ENCODE data around the gene ERC1.

Gene ERC1

GRCh38 chr12:1523558-1524050, 532.6 kb downstream of the ERC1 start:
- no peak for DNase-seq (ENCODE audit: low read depth, low spot score)
- no peak overlapping the region for H3K4me3 ChIP-seq (ENCODE audit: low read length)

- no peak for DNase-seq (ENCODE audit: low read depth, low spot score)
- H3K4me3 ChIP-seq (ENCODE audit: low read length), result no peak overlapping the region
These were observed 534.8 kb downstream of the ERC1 start for GRCh38 chr12:1525858-1526257.

GRCh38 chr12:1527789-1528188, 536.8 kb downstream of the ERC1 start:
- DNase-seq (ENCODE audit: low read depth, low spot score), result no peak
- no peak overlapping the region for H3K4me3 ChIP-seq (ENCODE audit: low read length)

GRCh38 chr12:1528791-1529190, 537.8 kb downstream of the ERC1 start:
- H3K4me3 ChIP-seq (ENCODE audit: low read length), result no peak overlapping the region

GRCh38 chr12:1529228-1529861, 538.3 kb downstream of the ERC1 start:
- H3K4me3 ChIP-seq (ENCODE audit: low read length), result no peak overlapping the region
- DNase-seq (ENCODE audit: low read depth, low spot score), result no peak

More at GRCh38 chr12:1528791-1529190, 537.8 kb downstream of the ERC1 start:
- no peak for DNase-seq (ENCODE audit: low read depth, low spot score)

GRCh38 chr12:1529862-1530591, 539.0 kb downstream of the ERC1 start:
- DNase-seq (ENCODE audit: low read depth, low spot score), result no peak
- H3K4me3 ChIP-seq (ENCODE audit: low read length), result no peak overlapping the region

- DNase-seq (ENCODE audit: low read depth, low spot score), result no peak
- no peak overlapping the region for H3K4me3 ChIP-seq (ENCODE audit: low read length)
These were observed 539.6 kb downstream of the ERC1 start for GRCh38 chr12:1530592-1531152.

- DNase-seq (ENCODE audit: low read depth, low spot score), result no peak
- H3K4me3 ChIP-seq (ENCODE audit: low read length), result no peak overlapping the region
These were observed 540.2 kb downstream of the ERC1 start for GRCh38 chr12:1531153-1531653.

- DNase-seq (ENCODE audit: low read depth, low spot score), result no peak
- H3K4me3 ChIP-seq (ENCODE audit: low read length), result no peak overlapping the region
These were observed 540.8 kb downstream of the ERC1 start for GRCh38 chr12:1531654-1532374.

- DNase-seq (ENCODE audit: low read depth, low spot score), result no peak
- H3K4me3 ChIP-seq (ENCODE audit: low read length), result no peak overlapping the region
These were observed 541.5 kb downstream of the ERC1 start for GRCh38 chr12:1532375-1533165.

- no peak overlapping the region for H3K4me3 ChIP-seq (ENCODE audit: low read length)
- peak; percentile 31 for DNase-seq (ENCODE audit: low read depth, low spot score)
These were observed 542.2 kb downstream of the ERC1 start for GRCh38 chr12:1533205-1533601.

- DNase-seq (ENCODE audit: low read depth, low spot score), result peak; percentile 33
- no peak overlapping the region for H3K4me3 ChIP-seq (ENCODE audit: low read length)
These were observed 542.7 kb downstream of the ERC1 start for GRCh38 chr12:1533602-1534304.

GRCh38 chr12:1534748-1535147, 543.7 kb downstream of the ERC1 start:
- no peak for DNase-seq (ENCODE audit: low read depth, low spot score)

GRCh38 chr12:1536817-1537216, 545.8 kb downstream of the ERC1 start:
- no peak for DNase-seq (ENCODE audit: low read depth, low spot score)
- H3K4me3 ChIP-seq (ENCODE audit: low read length), result no peak overlapping the region

More at GRCh38 chr12:1534748-1535147, 543.7 kb downstream of the ERC1 start:
- no peak overlapping the region for H3K4me3 ChIP-seq (ENCODE audit: low read length)

GRCh38 chr12:1539135-1539534, 548.1 kb downstream of the ERC1 start:
- no peak for DNase-seq (ENCODE audit: low read depth, low spot score)
- H3K4me3 ChIP-seq (ENCODE audit: low read length), result no peak overlapping the region

- H3K4me3 ChIP-seq (ENCODE audit: low read length), result no peak overlapping the region
- no peak for DNase-seq (ENCODE audit: low read depth, low spot score)
These were observed 549.7 kb downstream of the ERC1 start for GRCh38 chr12:1540690-1541089.

- no peak overlapping the region for H3K4me3 ChIP-seq (ENCODE audit: low read length)
- DNase-seq (ENCODE audit: low read depth, low spot score), result no peak
These were observed 551.6 kb downstream of the ERC1 start for GRCh38 chr12:1542599-1542998.

GRCh38 chr12:1544996-1545700, 554.1 kb downstream of the ERC1 start:
- H3K4me3 ChIP-seq (ENCODE audit: low read length), result no peak overlapping the region
- no peak for DNase-seq (ENCODE audit: low read depth, low spot score)

All from Jurkat, Clone E6-1 (cell line).